ENCODE measurements around the gene IMP3.

Gene IMP3

DNA sequence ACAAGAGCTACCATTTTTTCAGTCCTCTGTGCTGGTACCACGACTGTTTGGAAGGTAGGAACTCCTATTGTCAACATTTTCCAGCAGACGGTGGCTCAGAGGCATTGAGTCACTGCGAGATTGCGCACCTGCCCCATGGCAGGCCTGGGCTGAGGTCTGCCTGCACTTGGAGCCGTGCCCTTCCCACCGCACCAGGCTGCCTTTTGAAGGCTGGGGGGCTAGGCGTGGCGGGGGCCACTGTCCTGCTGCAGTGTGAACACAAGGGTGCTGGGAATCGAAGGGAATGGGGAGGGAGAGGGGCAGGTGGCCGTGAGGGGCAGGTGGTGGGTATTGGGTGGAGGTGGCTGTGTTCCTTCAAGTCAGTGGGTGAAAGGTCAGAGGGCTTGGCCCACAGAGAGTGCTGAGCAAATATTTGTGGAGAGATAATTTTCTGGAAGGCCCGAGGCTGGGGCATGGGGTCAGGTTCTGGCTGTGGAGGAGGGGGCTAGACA is 24.0 kb upstream of the IMP3 start:
- H3K36me3 ChIP-seq (ENCODE audit: control insufficient read depth, insufficient read depth, low read length): no peaks in the 10 kb centered on the region
- H3K27me3 ChIP-seq (replicated peaks; ENCODE audit: control insufficient read depth, insufficient read depth, low read length): no peaks in the 10 kb centered on the region
- DNase-seq (ENCODE audit: extremely low read depth, insufficient read length): no peak
- TF ChIP-seq, protein P1, sequence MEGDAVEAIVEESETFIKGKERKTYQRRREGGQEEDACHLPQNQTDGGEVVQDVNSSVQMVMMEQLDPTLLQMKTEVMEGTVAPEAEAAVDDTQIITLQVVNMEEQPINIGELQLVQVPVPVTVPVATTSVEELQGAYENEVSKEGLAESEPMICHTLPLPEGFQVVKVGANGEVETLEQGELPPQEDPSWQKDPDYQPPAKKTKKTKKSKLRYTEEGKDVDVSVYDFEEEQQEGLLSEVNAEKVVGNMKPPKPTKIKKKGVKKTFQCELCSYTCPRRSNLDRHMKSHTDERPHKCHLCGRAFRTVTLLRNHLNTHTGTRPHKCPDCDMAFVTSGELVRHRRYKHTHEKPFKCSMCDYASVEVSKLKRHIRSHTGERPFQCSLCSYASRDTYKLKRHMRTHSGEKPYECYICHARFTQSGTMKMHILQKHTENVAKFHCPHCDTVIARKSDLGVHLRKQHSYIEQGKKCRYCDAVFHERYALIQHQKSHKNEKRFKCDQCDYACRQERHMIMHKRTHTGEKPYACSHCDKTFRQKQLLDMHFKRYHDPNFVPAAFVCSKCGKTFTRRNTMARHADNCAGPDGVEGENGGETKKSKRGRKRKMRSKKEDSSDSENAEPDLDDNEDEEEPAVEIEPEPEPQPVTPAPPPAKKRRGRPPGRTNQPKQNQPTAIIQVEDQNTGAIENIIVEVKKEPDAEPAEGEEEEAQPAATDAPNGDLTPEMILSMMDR (IDR thresholded peaks at IDR 0.05; ENCODE audit: insufficient read depth, low read length, poor library complexity, severe bottlenecking): no peak
- no peak overlapping the region for H3K4me3 ChIP-seq (replicated peaks; ENCODE audit: low read depth, low read length)

DNA sequence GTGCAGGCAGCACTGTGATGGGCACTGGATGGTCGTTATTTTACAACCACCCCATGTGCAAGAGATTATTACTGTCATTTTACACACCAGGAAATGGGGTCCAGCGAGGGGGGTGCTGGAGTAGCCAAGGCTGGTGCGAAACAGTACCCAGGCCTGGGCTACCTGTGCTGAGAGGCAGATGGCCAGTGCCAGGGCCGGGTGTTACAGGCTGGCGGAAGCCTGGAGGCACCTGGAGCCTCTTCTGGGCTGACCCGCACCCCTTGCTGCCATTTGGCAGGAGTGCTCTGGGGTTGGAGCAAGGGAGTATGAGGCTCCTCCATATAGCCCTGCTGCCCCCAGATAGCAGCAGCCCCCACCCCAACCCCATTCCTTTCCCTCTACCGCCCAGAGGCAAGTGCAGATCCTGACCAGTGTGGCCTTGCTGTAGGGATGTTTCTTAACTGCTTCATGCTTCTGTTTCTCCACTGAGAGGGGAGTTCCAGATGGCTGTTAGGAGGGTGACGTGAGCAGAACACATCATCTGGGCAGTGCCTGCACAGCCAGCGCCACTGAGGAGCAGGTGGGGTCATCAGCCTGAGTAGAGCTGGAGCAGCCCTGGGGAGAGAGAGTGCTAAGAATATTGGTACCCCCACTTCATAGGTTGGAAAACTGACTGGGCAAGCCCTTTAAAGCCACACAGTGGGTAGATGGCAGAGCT is 22.9 kb upstream of the IMP3 start:
- no peak overlapping the region for H3K4me3 ChIP-seq (replicated peaks; ENCODE audit: low read depth, low read length)
- no peaks in the 10 kb centered on the region for H3K36me3 ChIP-seq (ENCODE audit: control insufficient read depth, insufficient read depth, low read length)
- no peaks in the 10 kb centered on the region for H3K27me3 ChIP-seq (replicated peaks; ENCODE audit: control insufficient read depth, insufficient read depth, low read length)
- TF ChIP-seq, protein P1 (IDR thresholded peaks at IDR 0.05; ENCODE audit: insufficient read depth, low read length, poor library complexity, severe bottlenecking): no peak
- no peak for DNase-seq (ENCODE audit: extremely low read depth, insufficient read length)

DNA sequence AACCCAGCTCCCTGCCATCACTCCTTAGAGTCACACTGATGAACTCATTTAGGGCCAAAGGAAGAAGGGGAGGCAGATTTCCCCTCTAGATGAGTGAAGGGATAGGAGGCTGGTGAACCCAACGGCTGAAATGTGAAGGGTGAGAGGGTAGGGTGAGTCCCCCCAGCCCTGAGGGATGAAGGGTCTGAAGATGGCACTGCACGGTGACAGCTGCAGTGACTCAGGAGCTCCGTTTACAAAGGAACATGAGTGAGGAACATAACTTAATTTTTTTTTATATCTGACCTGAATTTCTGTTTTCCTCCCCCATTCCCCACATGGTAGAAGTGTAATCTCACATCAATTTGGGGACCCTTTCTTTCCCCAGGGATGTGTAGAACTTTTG is 21.7 kb upstream of the IMP3 start:
- H3K27me3 ChIP-seq (replicated peaks; ENCODE audit: control insufficient read depth, insufficient read depth, low read length): no peaks in the 10 kb centered on the region
- TF ChIP-seq, protein P1 (IDR thresholded peaks at IDR 0.05; ENCODE audit: insufficient read depth, low read length, poor library complexity, severe bottlenecking): no peak
- DNase-seq (ENCODE audit: extremely low read depth, insufficient read length): no peak
- no peak overlapping the region for H3K4me3 ChIP-seq (replicated peaks; ENCODE audit: low read depth, low read length)
- no peaks in the 10 kb centered on the region for H3K36me3 ChIP-seq (ENCODE audit: control insufficient read depth, insufficient read depth, low read length)

DNA sequence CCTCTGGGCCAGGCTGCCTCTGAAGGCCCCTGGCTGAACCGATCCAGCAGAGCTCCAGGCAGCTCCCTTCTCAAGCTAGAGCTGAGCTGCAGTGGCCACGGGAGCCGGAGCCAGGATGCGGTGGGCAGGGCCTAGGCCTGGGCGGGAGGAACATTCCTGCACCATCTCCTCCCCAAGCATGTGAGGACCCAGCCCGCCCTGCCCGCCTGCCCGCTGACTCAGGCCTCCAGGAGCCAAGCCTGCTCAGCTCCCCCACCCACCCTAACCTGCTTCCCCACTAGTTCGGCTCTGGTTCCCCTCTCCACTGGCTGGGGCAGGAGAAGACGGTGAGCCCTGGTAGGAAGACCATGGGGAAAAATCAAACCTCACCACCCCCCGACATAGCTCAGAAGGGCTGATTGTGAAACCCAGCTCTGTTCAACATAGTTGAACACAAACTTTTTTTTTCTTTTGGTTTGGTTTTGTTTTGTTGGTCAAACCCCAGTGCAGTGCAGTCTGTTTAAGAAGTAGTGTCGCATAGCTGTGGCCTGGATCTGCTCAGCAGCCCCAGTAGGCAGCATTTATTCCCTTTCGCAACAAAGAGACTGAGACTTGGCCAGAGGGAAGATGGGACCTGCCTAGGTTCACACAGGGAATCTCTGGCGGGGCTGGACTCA is 21.2 kb upstream of the IMP3 start:
- Histone ChIP-seq H3K36me3 (ENCODE audit: control insufficient read depth, insufficient read depth, low read length) (no peaks in the 10 kb centered on the region), H3K4me3 (replicated peaks; ENCODE audit: low read depth, low read length) (no peak overlapping the region), H3K27me3 (replicated peaks; ENCODE audit: control insufficient read depth, insufficient read depth, low read length) (no peaks in the 10 kb centered on the region)
- TF ChIP-seq, protein P1 (IDR thresholded peaks at IDR 0.05; ENCODE audit: insufficient read depth, low read length, poor library complexity, severe bottlenecking): no peak
- DNase-seq (ENCODE audit: extremely low read depth, insufficient read length): no peak

DNA sequence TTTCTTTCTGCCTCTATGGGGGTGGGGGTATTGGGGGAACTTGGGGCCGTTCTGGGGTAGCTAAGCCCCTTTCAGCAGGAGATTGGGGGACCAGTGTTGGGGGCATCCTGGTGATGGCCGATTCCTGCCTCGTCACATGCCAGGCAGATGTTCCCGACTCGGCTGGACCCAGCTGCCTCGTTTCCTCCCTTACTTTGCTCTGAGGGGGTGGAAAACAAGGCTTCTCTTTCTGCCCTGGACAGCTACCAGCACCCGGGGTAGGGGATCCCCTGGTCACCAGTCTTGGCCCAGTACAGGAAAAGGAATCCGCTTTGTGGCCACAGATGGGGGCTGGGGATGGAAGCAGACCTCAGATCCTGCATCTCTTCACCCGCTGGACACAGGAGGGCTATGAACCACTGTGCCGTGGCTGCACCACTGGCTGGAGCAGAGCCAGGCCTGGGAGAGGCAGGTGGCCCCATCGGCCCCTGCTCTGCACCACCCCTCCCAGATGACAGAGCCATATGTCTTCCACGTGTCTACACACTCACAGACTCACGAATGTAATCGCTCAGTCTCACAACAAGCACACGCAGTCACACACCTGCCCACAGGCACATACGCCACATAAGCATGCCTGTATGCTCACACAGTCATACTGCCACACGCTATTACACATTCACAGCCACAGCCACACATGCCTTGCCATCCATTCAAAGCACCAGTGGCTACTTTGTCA is 20.1 kb upstream of the IMP3 start:
- no peak overlapping the region for H3K4me3 ChIP-seq (replicated peaks; ENCODE audit: low read depth, low read length)
- no peaks in the 10 kb centered on the region for H3K36me3 ChIP-seq (ENCODE audit: control insufficient read depth, insufficient read depth, low read length)
- TF ChIP-seq, protein P1 (IDR thresholded peaks at IDR 0.05; ENCODE audit: insufficient read depth, low read length, poor library complexity, severe bottlenecking): no peak
- no peaks in the 10 kb centered on the region for H3K27me3 ChIP-seq (replicated peaks; ENCODE audit: control insufficient read depth, insufficient read depth, low read length)
- DNase-seq (ENCODE audit: extremely low read depth, insufficient read length): no peak

Data from GM06990 (cell line).